ENCODE measurements around the gene PRKN.

DNA sequence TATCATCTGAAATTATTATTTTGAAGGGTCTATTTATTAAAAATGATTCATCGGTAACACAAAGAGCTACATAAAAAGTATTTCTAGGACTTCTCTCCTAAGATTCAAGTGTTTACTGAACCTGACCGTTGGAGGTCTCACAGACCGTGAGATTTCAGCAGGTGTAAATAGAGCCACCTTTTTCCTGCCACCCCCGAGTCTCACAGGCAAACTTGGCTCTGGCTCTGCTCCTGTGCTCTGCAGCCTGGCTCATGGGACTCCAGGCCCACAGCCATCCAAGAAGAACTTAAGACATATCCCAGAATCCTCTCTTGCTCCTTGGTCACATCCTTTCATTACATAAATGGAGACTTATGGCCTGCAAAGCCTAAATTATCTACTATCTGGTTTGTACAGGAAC lies 1385.9 kb downstream of the PRKN start:
- TF ChIP-seq POLR2A (IDR thresholded peaks at IDR 0.05; ENCODE audit: low read length) (no peak), GATA1 (IDR thresholded peaks at IDR 0.05; ENCODE audit: low read depth, low read length) (no peak)
